Heart left ventricle (tissue), 16 donors: ENCODE data around the gene TBX1. TPM values are rescaled to one million over a fixed set of nuclear protein-coding genes. Genes with fewer than 3 reads are reported as not detected.

Experiments used
- ATAC-seq, 4 donors: fragments of 200-7000 bp; cut with Tn5 transposase; one replicate each; pipeline ENCODE4 v1.9.1; 2020 to 2022; ENCODE audit warnings: moderate library complexity in 4 of 4, mild to moderate bottlenecking in 3 of 4, moderate number of reproducible peaks in 1 of 4
- DNase-seq, 5 donors: peaks; one replicate each; pipeline ENCODE4 v3.0.0-alpha.2; 2020
- H3K27ac ChIP-seq, 12 donors: fragments of 200-600 bp; sonication (generic) in 4 of 12; one replicate each; pipeline versions ENCODE4 v1.5.0 to v1.8.0; 2016 to 2022; ENCODE audit warnings: mild to moderate bottlenecking in 2 of 12
- H3K27me3 ChIP-seq, 9 donors: fragments of 200-600 bp; sonication (generic) in 2 of 9; one replicate each; pipeline versions ENCODE4 v1.5.1 to v1.8.0; 2016 to 2022; ENCODE audit warnings: mild to moderate bottlenecking in 3 of 9
- H3K36me3 ChIP-seq, 9 donors: fragments of 200-600 bp; sonication (generic) in 2 of 9; one replicate each; pipeline versions ENCODE4 v1.5.0 to v1.8.0; 2018 to 2022; ENCODE audit warnings: mild to moderate bottlenecking in 2 of 9
- H3K4me1 ChIP-seq, 12 donors: fragments of 200-600 bp; sonication (generic) in 4 of 12; one replicate each; pipeline versions ENCODE4 v1.5.0 to v1.8.0; 2016 to 2022; ENCODE audit warnings: mild to moderate bottlenecking in 3 of 12
- H3K4me3 ChIP-seq, 12 donors: fragments of 200-600 bp; sonication (generic) in 4 of 12; one replicate each; pipeline versions ENCODE4 v1.5.0 to v1.8.0; 2017 to 2022; ENCODE audit warnings: mild to moderate bottlenecking in 9 of 12, moderate library complexity in 4 of 12
- H3K9me3 ChIP-seq, 12 donors: fragments of 200-600 bp; sonication (generic) in 4 of 12; one replicate each; pipeline versions ENCODE4 v1.5.0 to v1.8.0; 2016 to 2022; ENCODE audit warnings: mild to moderate bottlenecking in 1 of 12
- CTCF ChIP-seq, 12 donors: fragments of 200-600 bp; sonication (generic) in 4 of 12; IDR thresholded peaks; one replicate each; pipeline versions ENCODE4 v1.5.0 to v1.8.0; 2018 to 2022; ENCODE audit warnings: antibody characterized with exemption in 12 of 12, mild to moderate bottlenecking in 5 of 12
- POLR2A ChIP-seq, 2 donors: fragments of 450-650 bp; IDR thresholded peaks; one replicate each; pipeline ENCODE4 v1.6.1; 2017; ENCODE audit warnings: antibody characterized with exemption in 2 of 2, mild to moderate bottlenecking in 2 of 2, moderate library complexity in 2 of 2
- WGBS, 4 donors: extraction: QIAGEN DNeasy Blood & Tissue Kit in 2 of 4; methylation state at CpG; one replicate each; pipeline versions ENCODE4 v1.1.5 to v1.1.7; 2013 to 2018; 5-methylcytosine and 5-hydroxymethylcytosine counted together
- intact Hi-C, 10 donors: fragments of 100-400 bp; cut with DNase I; formaldehyde crosslinking; loops; one replicate each; pipeline versions ENCODE4 v1.11.1 to v1.14.2; 2022
- polyA plus RNA-seq, 2 donors: library from polyadenylated mRNA; stranded (reverse); fragments of 200-250 nt; gene quantifications; one replicate each; pipeline ENCODE4 v1.2.3, GENCODE V29; 2013
- total RNA-seq, 9 donors: library from RNA; depleted of rRNA in 2 of 9; stranded (reverse); fragments of >200 nt in 2 of 9; fragmentation: NEBNext Ultra II Directional in 3 of 9; extraction: Animal tissue kit (Norgen Biotek cat#: 25700) in 3 of 9; gene quantifications; one replicate each; pipeline versions ENCODE4 v1.1.0 to v1.2.4, GENCODE V29; 2016 to 2023
- donor health status: ischemic (EF 13 %, LVEDD 7.1; RV severe dilation, severe dysfunction).
- donor health status: healthy with polysubstance abuse.
- donor health status: DM: no; HTN: yes; CAD: no.
- donor health status: DM: no; HTN: no; CAD: no.
- donor health status: ischemic (EF 25% LVEDD 6.9; RV normal size, moderate dysfunction).
- donor health status: ischemic (EF 25% LVEDD 5.7; RV mildly dilated, moderate dysfunction).
- donor health status: healthy.
- donor health status: DM: yes; HTN: yes; CAD: no.
- donor health status: ischemic (EF 35%, LVEDD 5.7; RV mildly dilated, moderate dysfunction).
- donor health status: nonischemic (EF 11% LVEDD 7.7; RV severe dilation, severe dysfunction).
- donor health status: DM: yes; HTN: yes; CAD: no.
- donor health status: PGD.
- donor health status: ischemic (EF 29% LVEDD 5.4; RV normal size, mild dysfunction).
- donor health status: nonischemic (EF 23%, LVEDD 6.1; RV moderate dilation, normal function).

Gene TBX1
- total and polyA plus RNA-seq, 11 donors: 0.11 to 3.1 (median 0.97) TPM; not detected in 1

- H3K4me1 ChIP-seq: peaks cover 0 to 90% (median 41%) of the 10 kb centered on the region in 12 donors
- intact Hi-C loops: no loop called here
- no peaks in the 10 kb centered on the region for H3K9me3 ChIP-seq
- H3K27me3 ChIP-seq: peaks cover 0 to 59% (median 10%) of the 10 kb centered on the region in 9 donors
- H3K36me3 ChIP-seq: peaks cover 0 to 29% (median 14%) of the 10 kb centered on the region in 9 donors
- no peak for TF ChIP-seq CTCF (IDR thresholded peaks at IDR 0.05)
- TF ChIP-seq POLR2A (IDR thresholded peaks at IDR 0.05): no peak
- peak overlapping the region in 6 of 12 donors; percentile 89 to 99 (median 91) for H3K27ac ChIP-seq
- 67 to 82% (median 75%) methylated on average over 19 to 26 of the region's 26 CpGs for WGBS, 4 donors
- ATAC-seq: no peak
- DNase-seq: peak in 2 of 5 donors; percentile 25 to 48
- peak overlapping the region in 3 of 12 donors; percentile 61 to 78 (median 76) for H3K4me3 ChIP-seq
These were observed 40.3 kb upstream of the TBX1 start for GRCh38 chr22:19720150-19720827.

- peak overlapping the region in 6 of 12 donors; percentile 13 to 99 (median 66) for H3K27ac ChIP-seq
- H3K4me1 ChIP-seq: peaks cover 0 to 83% (median 40%) of the 10 kb centered on the region in 12 donors
These were observed 39.6 kb upstream of the TBX1 start for GRCh38 chr22:19720999-19721329.

GRCh38 chr22:19721330-19722177 is 39.0 kb upstream of the TBX1 start:
- no peaks in the 10 kb centered on the region for H3K9me3 ChIP-seq
- DNase-seq (peak in 2 of 5 donors; percentile 31 to 47), ATAC-seq (no peak)
- intact Hi-C loops: no loop called here
- peaks cover 0 to 29% (median 14%) of the 10 kb centered on the region in 9 donors for H3K36me3 ChIP-seq
- peak overlapping the region in 6 of 12 donors; percentile 13 to 99 (median 88) for H3K27ac ChIP-seq
- H3K4me1 ChIP-seq: peaks cover 0 to 77% (median 40%) of the 10 kb centered on the region in 12 donors
- WGBS, 4 donors: 60 to 75% (median 68%) methylated on average over 33 to 44 of the region's 44 CpGs
- H3K27me3 ChIP-seq: peaks cover 0 to 53% (median 10%) of the 10 kb centered on the region in 9 donors
- no peak overlapping the region for H3K4me3 ChIP-seq
- TF ChIP-seq CTCF (IDR thresholded peaks at IDR 0.05) (no peak), POLR2A (IDR thresholded peaks at IDR 0.05) (no peak)

More at GRCh38 chr22:19720999-19721329, 39.6 kb upstream of the TBX1 start:
- no peak for ATAC-seq
- Histone ChIP-seq H3K4me3 (no peak overlapping the region), H3K36me3 (peaks cover 0 to 29% (median 14%) of the 10 kb centered on the region in 9 donors), H3K9me3 (no peaks in the 10 kb centered on the region), H3K27me3 (peaks cover 0 to 53% (median 10%) of the 10 kb centered on the region in 9 donors)
- peak in 2 of 5 donors; percentile 18 to 60 for DNase-seq
- no peak for TF ChIP-seq CTCF (IDR thresholded peaks at IDR 0.05)
- no peak for TF ChIP-seq POLR2A (IDR thresholded peaks at IDR 0.05)
- 63 to 86% (median 69%) methylated on average over 1 to 2 of the region's 2 CpGs for WGBS, 4 donors
- intact Hi-C loops: no loop called here
